HL-60 (cell line): ENCODE measurements around the gene UTP25.

Experiments used
- DNase-seq, 2 experiments: peaks; one replicate each; pipeline ENCODE4 v3.0.0-alpha.2; 2010 to 2020; ENCODE audit warnings: low read depth in 1 of 2, low spot score in 1 of 2
- H3K27ac ChIP-seq: fragments of 250-450 bp; sonication (Bioruptor Pico); replicated peaks from 2 replicates; pipeline ENCODE4 v1.5.1; 2020; ENCODE audit warnings: mild to moderate bottlenecking, moderate library complexity
- H3K27me3 ChIP-seq: fragments of 250-450 bp; sonication (Bioruptor Pico); 2 replicates; pipeline ENCODE4 v1.5.1; 2021; ENCODE audit warnings: mild to moderate bottlenecking, moderate library complexity; ENCODE audit not compliant: insufficient read depth, poor library complexity, severe bottlenecking
- H3K4me3 ChIP-seq: replicated peaks from 2 replicates; pipeline ENCODE4 v1.5.1; 2011; ENCODE audit warnings: mild to moderate bottlenecking, control low read depth, low read length; ENCODE audit not compliant: insufficient read depth
- CTCF ChIP-seq: IDR thresholded peaks from one replicate; pipeline ENCODE4 v1.5.1; 2011; ENCODE audit warnings: low read length, control low read depth, inconsistent platforms; ENCODE audit not compliant: insufficient read depth
- GABPA ChIP-seq: IDR thresholded peaks from 2 replicates; pipeline ENCODE4 v1.6.1; 2012; ENCODE audit warnings: low read depth
- POLR2AphosphoS5 ChIP-seq: IDR thresholded peaks from 2 replicates; pipeline ENCODE4 v1.6.1; 2012; ENCODE audit warnings: low read depth
- REST ChIP-seq: IDR thresholded peaks from 2 replicates; pipeline ENCODE4 v1.6.1; 2012; ENCODE audit warnings: low read depth; ENCODE audit not compliant: insufficient replicate concordance
- SPI1 ChIP-seq: IDR thresholded peaks from 2 replicates; pipeline ENCODE4 v1.6.1; 2012; ENCODE audit warnings: low read depth, mild to moderate bottlenecking, borderline replicate concordance

The UTP25 gene

GRCh38 chr1:209800984-209801834, 26.6 kb upstream of the UTP25 start:
- Histone ChIP-seq H3K27ac (no peak overlapping the region), H3K4me3 (no peak overlapping the region), H3K27me3 (no peaks in the 10 kb centered on the region)
- no peak for DNase-seq
- TF ChIP-seq POLR2AphosphoS5 (no peak), SPI1 (no peak), GABPA (no peak), CTCF (no peak), REST (no peak)

- TF ChIP-seq CTCF (no peak), REST (no peak), POLR2AphosphoS5 (no peak), SPI1 (no peak), GABPA (no peak)
- H3K27me3 ChIP-seq: no peaks in the 10 kb centered on the region
- DNase-seq: no peak
- H3K27ac ChIP-seq: no peak overlapping the region
- H3K4me3 ChIP-seq: no peak overlapping the region
Measured at GRCh38 chr1:209802117-209802779, 25.5 kb upstream of the UTP25 start.

DNA sequence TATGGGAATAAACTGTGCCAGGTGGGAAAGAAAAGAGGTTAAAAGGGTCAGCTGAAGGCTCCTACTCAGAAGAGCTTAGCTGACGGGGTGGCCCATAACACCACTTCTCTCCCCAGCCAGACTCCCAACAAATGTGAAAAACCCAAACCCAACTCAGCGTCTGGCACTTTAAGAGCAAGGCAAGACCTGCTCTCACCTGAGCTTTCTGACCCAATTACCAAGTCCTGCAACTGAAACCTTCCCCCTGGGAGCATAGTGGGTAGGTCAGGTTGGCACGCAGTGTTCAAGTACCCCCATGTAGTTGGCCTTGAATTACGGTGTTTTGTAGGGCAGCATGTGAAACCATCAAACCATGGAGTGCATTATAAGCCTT, 25.0 kb upstream of the UTP25 start:
- Histone ChIP-seq H3K27ac (no peak overlapping the region), H3K4me3 (no peak overlapping the region), H3K27me3 (no peaks in the 10 kb centered on the region)
- TF ChIP-seq POLR2AphosphoS5 (no peak), GABPA (no peak), SPI1 (no peak), REST (no peak)
- DNase-seq: no peak
